Adrenal gland (tissue), 5 donors: ENCODE results near the gene FNDC11.

Experiments used
- CTCF ChIP-seq, 6 experiments: fragments of 450-650 bp in 4 of 6; fragments of 200-600 bp in 2 of 6; sonication (generic) in 1 of 6; IDR thresholded peaks; 1 replicate in 5 of 6; 2 replicates in 1 of 6; pipeline versions ENCODE4 v1.5.1 to v1.8.0; 2016 to 2021; ENCODE audit warnings: antibody characterized with exemption in 6 of 6, mild to moderate bottlenecking in 2 of 6, moderate library complexity in 1 of 6
- POLR2A ChIP-seq, 2 donors: fragments of 450-650 bp; IDR thresholded peaks; one replicate each; pipeline ENCODE4 v1.6.1; 2017; ENCODE audit warnings: antibody characterized with exemption in 2 of 2, mild to moderate bottlenecking in 2 of 2, moderate library complexity in 1 of 2
- donor health status: DM: no; HTN: no; CAD: no.

GRCh38 chr20:63505723-63506122, 48.2 kb upstream of the FNDC11 start:
- TF ChIP-seq CTCF (IDR thresholded peaks at IDR 0.05): no peak
- TF ChIP-seq POLR2A (IDR thresholded peaks at IDR 0.05): no peak
